Measurements from ENCODE around the gene TUBB1.
A peak's percentile ranks its signal among the peaks of the same experiment; 100 is the strongest.

Gene TUBB1

GRCh38 chr20:59042151-59042795, 23.0 kb downstream of the TUBB1 start, which contains the start of gene PRELID3B:
Gene PRELID3B, minus strand, starts transcription at chr20:59042786. Its CDS starts 56 bp downstream, at chr20:59042730.
- POLR2A ChIA-PET (ENCODE audit: low non-redundant PET), result interaction anchor here (0.6 to 1.5 kb wide), 5 partner anchors 10 to 141 kb away, joined by 3 to 7 read pairs (median 3); partner anchors contain the start of gene ATP5F1E
- H3K27ac ChIP-seq, result peak within 1 kb of the TSS; percentile 72
- DNase-seq (ENCODE audit: low spot score), result peak; percentile 65
- no peak for TF ChIP-seq CTCF (conservative IDR thresholded peaks at IDR 0.05; ENCODE audit: low read depth)
- CTCF ChIA-PET, result interaction anchor here (0.6 kb wide), 1 partner anchor 138 kb away, joined by 3 read pairs; no protein-coding TSS in a partner anchor

- CTCF ChIA-PET, result interaction anchor here (0.6 to 0.8 kb wide), 2 partner anchors 139 to 387 kb away, joined by 3 read pairs; no protein-coding TSS in a partner anchor
Measured at GRCh38 chr20:59042796-59043631, 23.8 kb downstream of the TUBB1 start.

GRCh38 chr20:59043698-59044097, 24.5 kb downstream of the TUBB1 start:
- POLR2A ChIA-PET (ENCODE audit: low non-redundant PET), result interaction anchor here (0.6 to 1.4 kb wide), 2 partner anchors 11 to 143 kb away, joined by 3 to 5 read pairs; no protein-coding TSS in a partner anchor
- no peak for TF ChIP-seq CTCF (conservative IDR thresholded peaks at IDR 0.05; ENCODE audit: low read depth)
- DNase-seq (ENCODE audit: low spot score), result no peak
- CTCF ChIA-PET, result interaction anchor here (0.6 to 0.8 kb wide), 2 partner anchors 214 to 387 kb away, joined by 3 read pairs; no protein-coding TSS in a partner anchor
- H3K27ac ChIP-seq, result no peak overlapping the region

More at GRCh38 chr20:59042796-59043631, 23.8 kb downstream of the TUBB1 start:
- peak; percentile 99 for DNase-seq (ENCODE audit: low spot score)
- POLR2A ChIA-PET (ENCODE audit: low non-redundant PET), result interaction anchor here (0.6 to 1.5 kb wide), 4 partner anchors 11 to 142 kb away, joined by 3 to 7 read pairs (median 4); partner anchors contain the start of gene ATP5F1E
- H3K27ac ChIP-seq, result peak overlapping the region; percentile 72
- no peak for TF ChIP-seq CTCF (conservative IDR thresholded peaks at IDR 0.05; ENCODE audit: low read depth)

- TF ChIP-seq CTCF (conservative IDR thresholded peaks at IDR 0.05; ENCODE audit: low read depth), result no peak
- DNase-seq (ENCODE audit: low spot score), result no peak
- H3K27ac ChIP-seq, result no peak overlapping the region
- ChIA-PET CTCF (interaction anchor here (0.6 kb wide), 1 partner anchor 214 kb away, joined by 3 read pairs; no protein-coding TSS in a partner anchor), POLR2A (ENCODE audit: low non-redundant PET) (no interaction called here)
Measured at GRCh38 chr20:59044295-59044694, 25.1 kb downstream of the TUBB1 start.

- CTCF ChIA-PET, result no interaction called here
- POLR2A ChIA-PET (ENCODE audit: low non-redundant PET), result no interaction called here
- TF ChIP-seq CTCF (conservative IDR thresholded peaks at IDR 0.05; ENCODE audit: low read depth), result no peak
- no peak for DNase-seq (ENCODE audit: low spot score)
- H3K27ac ChIP-seq, result no peak overlapping the region
Measured at GRCh38 chr20:59044796-59045195, 25.6 kb downstream of the TUBB1 start.

GRCh38 chr20:59046862-59047261, 27.6 kb downstream of the TUBB1 start:
- no peak overlapping the region for H3K27ac ChIP-seq
- CTCF ChIA-PET, result interaction anchor here (0.6 to 0.7 kb wide), 2 partner anchors 31 to 943 kb away, joined by 3 read pairs; no protein-coding TSS in a partner anchor
- POLR2A ChIA-PET (ENCODE audit: low non-redundant PET), result no interaction called here
- no peak for TF ChIP-seq CTCF (conservative IDR thresholded peaks at IDR 0.05; ENCODE audit: low read depth)
- DNase-seq (ENCODE audit: low spot score), result no peak

All from RWPE1 (cell line).